ENCODE results near the gene HOXC11.

Gene HOXC11

DNA sequence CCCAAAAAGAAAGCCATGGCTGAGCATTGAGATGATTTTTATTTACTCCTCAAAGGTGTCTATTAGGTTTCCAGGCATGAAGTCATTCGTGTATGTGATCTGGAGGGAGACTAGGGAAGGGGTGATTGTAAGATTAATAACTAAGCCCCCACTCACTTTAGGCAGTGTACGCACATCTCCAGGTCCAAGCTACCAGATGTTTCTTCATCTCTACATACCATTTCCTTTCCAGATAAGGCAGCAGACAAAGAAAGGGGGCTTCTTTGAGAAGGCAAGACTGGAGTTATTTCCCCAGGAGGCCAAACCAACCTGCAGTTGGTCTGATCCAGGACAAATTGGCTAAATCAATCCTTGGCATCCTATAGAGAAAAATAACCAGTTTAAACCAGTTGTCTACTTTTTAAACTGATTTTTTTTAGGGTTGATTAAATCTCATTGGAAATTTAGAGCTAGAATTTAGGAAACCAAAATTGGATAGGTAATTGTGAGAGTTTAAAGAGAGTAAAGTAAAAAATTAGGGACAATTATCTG lies 30.4 kb upstream of the HOXC11 start:
- DNase-seq (ENCODE audit: low read depth in 2 of 2) = no peak

GRCh38 chr12:53944209-53944608 lies 28.7 kb upstream of the HOXC11 start:
- DNase-seq (ENCODE audit: low read depth in 2 of 2) = no peak

- no peak for DNase-seq (ENCODE audit: low read depth in 2 of 2)
These were observed 27.7 kb upstream of the HOXC11 start for GRCh38 chr12:53944907-53945847.

GRCh38 chr12:53947743-53948142 lies 25.2 kb upstream of the HOXC11 start:
- DNase-seq (ENCODE audit: low read depth in 2 of 2) = no peak

DNA sequence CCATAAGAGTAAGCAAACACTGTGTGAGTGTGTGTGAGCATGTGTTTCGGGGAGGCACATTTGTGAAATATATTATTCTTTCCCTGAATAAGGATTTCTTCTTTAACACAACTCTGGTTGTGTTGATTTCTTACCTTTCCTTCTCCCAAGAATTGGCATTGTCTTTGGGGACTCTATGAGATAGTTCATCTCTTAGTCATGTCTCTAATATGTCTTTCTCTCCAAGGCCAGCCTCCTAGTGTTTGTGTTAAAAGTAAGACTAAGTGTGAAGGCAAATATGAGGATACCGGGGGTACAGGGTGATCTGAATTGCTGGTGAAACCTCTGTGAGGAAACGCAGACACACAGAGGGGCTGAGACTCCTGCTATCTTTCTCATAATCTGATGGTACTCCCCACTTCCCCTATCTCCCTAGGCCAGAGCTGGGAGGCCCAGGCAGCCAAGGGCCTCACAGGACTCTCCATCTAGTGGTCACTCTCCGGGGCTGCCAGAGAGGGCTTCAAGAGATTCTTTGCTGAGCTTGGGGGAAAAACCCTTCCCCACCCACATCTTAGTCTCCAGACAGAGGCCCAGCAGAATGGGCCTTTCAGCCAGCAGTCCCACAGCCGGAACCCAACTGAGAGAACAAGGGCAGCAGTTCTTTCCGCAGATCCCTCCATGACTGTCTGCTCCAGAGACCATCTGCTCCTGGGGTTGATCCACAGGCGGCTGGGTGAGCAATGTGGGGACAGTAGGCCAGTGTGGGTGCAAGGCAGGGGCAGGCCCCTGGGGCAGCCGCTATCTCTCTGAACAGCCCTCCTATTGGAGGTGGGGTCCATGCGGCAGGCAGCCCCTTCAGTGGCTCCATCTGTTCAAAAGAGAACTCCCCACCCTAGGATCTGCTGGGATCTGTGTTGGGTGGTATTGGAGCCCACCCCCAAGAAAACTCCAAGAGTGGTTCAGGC lies 24.0 kb upstream of the HOXC11 start:
- DNase-seq (ENCODE audit: low read depth in 2 of 2) = no peak

- DNase-seq (ENCODE audit: low read depth in 2 of 2) = no peak
These were observed 23.1 kb upstream of the HOXC11 start for GRCh38 chr12:53949631-53950436.

DNA sequence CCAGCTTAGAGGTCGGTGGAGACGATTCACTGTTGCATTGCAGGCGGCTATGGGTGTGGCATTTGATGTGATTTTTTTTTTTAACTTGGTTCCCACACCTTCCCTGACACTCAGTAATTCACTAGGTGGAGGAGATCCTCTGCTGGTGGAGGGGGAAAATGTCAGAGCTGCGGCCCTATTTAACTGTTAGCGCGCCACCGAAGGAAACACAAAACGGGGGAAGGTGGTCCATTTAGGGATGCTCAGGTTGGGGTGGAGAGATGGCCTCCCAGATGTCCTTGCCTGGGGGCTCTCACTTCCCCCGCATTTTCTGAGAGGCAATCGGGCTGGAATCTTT lies 22.5 kb upstream of the HOXC11 start:
- DNase-seq (ENCODE audit: low read depth in 2 of 2) = no peak

- no peak for DNase-seq (ENCODE audit: low read depth in 2 of 2)
These were observed 21.9 kb upstream of the HOXC11 start for GRCh38 chr12:53950789-53951576.

GRCh38 chr12:53951577-53952334 lies 21.2 kb upstream of the HOXC11 start:
- DNase-seq (ENCODE audit: low read depth in 2 of 2) = no peak

DNA sequence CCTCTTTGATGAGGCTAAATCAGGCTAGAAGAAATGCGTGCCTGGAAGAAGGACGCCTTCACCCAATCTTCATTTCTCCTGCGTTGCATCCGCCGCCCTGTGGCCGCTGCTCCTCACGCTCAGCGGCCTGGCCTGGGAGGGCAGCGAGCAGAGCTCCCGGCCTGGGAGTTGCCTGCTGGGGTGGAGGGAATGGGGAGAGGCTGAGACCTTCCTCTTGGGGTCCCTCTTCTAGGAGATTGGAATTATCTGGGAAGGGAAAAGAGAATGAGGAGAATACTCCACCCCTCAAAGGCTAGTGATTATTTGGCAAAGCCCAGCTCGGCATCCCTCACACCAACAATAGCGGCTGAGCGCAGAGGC lies 20.6 kb upstream of the HOXC11 start:
- no peak for DNase-seq (ENCODE audit: low read depth in 2 of 2)

DNA sequence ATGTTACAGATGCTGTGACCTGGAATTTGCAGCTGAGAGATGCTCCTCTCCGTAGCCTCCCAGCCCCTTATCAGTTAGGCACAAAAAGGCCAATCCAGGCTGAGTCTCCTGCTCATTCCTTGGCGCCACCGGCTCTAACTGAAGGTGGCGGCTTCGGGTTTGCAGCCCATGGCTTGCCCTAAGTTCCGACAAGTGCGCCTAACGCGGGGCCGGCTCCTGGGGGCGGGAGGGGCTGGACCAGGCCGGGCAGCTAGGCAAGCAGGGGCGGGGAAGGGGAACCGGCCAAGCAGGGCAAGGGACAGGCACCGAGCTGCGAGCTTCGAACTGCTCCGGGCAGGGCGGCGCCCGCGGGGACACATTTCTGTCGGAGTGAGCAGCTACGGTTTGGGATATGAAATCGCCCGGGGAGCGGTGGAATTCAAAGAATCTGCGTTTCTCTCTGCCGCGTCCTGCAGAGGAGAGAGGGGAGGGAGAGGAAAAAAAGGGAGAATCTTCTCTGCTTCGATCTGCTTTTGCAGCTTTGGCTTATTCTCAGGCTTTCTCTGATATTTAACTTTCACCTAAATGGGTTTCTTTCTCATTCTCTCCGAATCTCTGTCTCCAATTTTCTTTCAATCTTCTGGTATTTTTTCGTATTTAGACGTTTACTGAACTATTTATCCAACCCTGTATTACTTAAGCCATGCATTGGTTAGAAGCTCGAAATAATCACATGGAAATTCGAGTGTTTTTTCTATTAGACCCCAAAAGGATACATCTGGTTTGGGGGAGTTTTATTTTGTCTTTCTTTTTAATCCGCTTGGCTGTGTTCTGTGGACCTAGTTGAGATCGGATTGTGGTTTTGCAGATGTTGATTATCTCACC lies 19.8 kb upstream of the HOXC11 start:
- DNase-seq (ENCODE audit: low read depth in 2 of 2) = no peak

DNA sequence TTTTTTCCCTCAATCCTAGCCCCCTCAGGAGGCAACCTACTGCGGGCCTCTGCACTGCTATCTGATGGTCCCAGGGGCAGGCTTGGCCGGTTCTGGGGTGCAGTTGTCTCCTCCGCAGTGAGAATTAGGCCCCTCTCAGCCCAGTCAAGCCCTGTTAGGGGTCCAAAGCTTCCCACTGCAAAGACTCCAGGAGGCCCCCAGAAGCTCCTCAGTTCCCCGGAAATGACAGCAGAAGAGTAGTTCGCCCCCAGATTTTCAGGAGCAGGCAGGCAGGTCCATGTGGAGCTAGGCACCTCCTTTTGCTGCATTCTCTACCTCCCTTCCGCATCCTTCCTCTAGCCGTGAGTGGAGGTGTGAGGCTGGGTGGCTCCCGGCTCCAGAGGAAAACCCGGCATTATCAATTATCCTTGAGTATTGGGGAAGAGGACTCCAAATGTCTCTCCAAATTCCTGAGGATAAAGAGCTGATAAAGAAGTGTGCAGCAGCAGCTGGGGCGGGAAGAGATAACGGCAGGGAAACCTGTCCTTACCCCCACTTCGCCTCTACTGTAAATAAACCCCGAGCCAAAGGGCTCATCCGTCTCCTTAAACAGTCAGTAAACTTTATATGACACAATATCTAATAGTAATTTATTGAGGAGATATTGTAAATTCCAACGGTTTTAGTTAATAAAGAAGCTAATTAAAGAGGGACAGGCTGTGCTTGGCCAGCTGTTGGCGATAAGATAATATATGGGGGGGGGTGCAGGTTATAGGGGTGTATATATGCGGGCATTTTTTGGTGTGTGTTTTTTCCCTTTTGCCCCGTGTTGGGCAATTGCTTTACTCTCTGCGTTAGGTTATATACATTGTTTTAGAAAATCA lies 18.9 kb upstream of the HOXC11 start:
- no peak for DNase-seq (ENCODE audit: low read depth in 2 of 2)

DNA sequence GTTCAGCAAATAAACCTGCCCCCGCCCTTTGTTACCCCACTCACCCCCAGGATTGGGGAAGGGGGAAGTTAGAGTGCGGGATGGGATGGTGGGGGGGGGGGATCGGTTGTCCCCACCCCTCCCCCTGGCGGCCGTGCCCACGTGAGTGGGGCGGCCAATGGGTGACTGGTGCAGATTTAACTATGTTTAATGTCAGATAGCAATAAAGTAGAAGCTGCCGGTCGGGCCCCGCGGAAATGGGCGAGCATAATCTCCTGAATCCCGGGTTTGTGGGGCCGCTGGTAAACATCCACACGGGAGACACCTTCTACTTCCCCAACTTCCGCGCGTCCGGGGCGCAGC lies 18.3 kb upstream of the HOXC11 start, which contains the start of gene HOXC12:
Gene HOXC12, plus strand, starts transcription at position 210 of the 342 bp plus-strand sequence. Its CDS starts 27 bp downstream, at position 237.
- no peak for DNase-seq (ENCODE audit: low read depth in 2 of 2)

DNA sequence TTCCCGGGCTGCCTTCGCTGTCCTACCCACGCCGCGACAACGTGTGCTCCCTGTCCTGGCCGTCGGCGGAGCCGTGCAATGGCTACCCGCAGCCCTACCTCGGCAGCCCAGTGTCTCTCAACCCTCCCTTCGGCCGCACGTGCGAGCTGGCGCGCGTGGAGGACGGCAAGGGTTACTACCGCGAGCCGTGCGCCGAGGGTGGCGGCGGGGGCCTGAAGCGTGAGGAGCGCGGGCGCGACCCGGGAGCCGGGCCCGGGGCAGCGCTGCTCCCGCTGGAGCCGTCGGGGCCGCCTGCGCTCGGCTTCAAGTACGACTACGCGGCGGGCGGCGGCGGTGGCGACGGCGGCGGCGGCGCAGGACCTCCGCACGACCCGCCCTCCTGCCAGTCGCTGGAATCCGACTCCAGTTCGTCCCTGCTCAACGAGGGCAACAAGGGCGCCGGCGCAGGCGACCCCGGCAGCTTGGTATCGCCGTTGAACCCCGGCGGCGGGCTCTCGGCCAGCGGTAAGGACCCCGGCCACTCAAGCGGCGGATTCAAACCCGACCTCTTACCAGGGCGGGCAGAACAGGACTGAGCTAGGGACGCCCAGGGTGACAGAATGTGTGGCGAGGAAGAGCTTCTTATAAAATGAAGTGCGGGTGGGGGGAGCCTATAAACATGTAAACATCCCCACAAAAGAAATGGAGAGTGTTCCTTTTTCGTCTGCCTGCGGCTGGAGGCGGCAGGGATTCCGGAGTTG lies 17.7 kb upstream of the HOXC11 start:
- no peak for DNase-seq (ENCODE audit: low read depth in 2 of 2)

- DNase-seq (ENCODE audit: low read depth in 2 of 2) = no peak
These were observed 17.1 kb upstream of the HOXC11 start for GRCh38 chr12:53955776-53956250.

GRCh38 chr12:53956251-53956887 lies 16.6 kb upstream of the HOXC11 start:
- no peak for DNase-seq (ENCODE audit: low read depth in 2 of 2)
